ENCODE measurements around the gene GALNT2.

Gene GALNT2

DNA sequence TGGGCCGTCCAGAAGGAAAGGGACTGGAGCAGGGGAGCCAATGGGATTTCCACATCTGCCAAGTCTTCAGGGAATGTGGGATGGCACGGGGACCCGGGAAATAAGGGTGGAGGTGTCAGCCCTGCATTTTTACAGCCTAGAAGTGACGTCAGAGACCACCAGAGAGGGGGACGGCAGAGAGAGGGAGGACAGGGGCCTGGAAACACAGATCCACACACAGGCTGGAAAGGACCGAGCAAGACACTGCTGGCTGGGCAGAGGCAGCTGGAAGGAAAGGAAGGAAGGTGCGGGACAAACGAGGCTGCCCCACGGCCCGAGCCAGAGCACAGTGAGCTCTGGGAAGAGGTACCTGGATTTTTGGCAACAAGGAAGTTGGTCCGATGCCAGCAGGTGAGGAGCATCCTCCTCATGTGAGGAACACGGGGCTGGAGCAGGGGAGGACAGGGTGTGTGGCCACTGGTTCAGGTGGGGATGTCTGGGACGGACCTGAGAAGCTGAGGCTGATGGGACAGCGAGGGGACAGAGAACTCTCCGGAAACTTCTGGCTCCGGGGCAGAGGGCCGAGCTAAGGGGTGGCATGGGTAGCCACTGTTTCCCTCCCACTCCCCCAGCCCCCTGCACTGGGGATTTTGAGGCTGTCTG lies 220.8 kb downstream of the GALNT2 start:
- DNase-seq: no peak

GRCh38 chr1:230288641-230289349 lies 221.8 kb downstream of the GALNT2 start:
- no peak for DNase-seq

DNA sequence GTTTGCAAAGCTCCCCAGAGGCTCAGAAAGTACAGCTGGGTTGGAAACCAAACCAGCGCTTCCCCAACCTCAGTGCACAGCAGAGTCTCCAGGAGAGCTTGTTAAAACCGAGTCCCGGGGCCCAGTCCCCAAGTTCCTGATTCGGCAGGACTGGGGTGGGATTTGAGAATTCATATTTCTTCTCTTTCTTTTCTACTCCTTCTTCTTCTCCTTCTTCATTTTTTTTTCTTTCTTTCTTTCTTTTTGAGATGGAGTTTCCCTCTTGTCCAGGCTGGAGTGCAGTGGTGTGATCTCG lies 222.3 kb downstream of the GALNT2 start:
- DNase-seq: no peak

- peak; percentile 49 for DNase-seq
Observed at GRCh38 chr1:230291731-230292620, 224.9 kb downstream of the GALNT2 start.

- DNase-seq: peak; percentile 93
Observed at GRCh38 chr1:230292689-230293389, 225.8 kb downstream of the GALNT2 start.

DNA sequence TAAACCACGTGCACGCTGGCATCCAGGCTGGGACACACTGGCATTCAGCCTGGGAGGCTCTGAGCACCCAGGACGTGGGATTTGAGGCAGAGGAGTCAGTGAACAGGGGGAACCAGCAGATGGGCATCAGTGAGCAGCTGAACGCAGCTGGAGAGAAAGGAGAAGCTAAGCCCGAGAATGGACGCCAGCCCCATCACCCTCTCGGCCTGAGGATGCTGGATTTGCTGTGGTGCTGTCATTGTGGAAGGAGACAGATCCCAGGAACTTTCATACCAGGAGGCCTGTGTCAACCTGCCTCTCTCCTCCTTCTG lies 226.3 kb downstream of the GALNT2 start:
- no peak for DNase-seq

GRCh38 chr1:230295367-230295766 lies 228.3 kb downstream of the GALNT2 start:
- DNase-seq: no peak

DNA sequence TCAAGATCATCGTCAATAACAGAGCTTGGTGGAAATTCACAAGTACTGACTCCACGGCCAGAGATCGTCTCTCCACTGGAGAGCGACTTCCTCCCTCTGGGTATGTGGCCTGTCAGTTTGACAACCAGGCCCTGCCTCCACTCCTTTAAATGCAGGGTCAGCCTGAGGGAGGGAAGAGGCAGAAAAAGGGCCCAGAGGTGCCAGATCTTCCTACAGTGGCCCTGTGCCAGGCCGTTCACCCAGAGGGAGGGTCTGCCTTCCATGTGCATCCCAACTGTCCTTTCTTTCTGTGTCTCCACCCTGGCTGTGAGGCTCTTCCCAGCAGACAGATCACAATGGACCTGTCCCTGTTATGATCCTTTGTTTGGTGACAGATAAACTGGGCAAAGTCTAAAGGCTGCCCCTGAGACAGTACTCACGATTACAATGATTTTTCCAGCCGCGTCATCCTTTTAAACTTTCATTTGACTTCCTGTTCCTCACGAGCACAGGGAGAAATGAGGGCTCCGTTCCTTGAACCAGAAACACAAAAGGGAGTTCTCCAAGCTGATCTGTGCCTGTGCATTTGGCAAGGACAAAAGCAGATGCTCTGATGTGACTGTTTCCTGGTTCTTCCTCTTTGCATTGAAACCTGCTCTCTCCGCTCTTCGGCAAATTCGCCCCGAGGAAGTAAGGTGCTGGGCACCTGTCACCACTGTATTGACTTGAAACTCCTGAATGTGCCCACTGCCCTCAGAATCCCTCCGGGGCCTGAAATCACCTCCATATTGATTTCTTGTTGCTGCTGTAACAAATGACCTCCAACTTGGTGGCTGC lies 232.4 kb downstream of the GALNT2 start:
- no peak for DNase-seq

DNA sequence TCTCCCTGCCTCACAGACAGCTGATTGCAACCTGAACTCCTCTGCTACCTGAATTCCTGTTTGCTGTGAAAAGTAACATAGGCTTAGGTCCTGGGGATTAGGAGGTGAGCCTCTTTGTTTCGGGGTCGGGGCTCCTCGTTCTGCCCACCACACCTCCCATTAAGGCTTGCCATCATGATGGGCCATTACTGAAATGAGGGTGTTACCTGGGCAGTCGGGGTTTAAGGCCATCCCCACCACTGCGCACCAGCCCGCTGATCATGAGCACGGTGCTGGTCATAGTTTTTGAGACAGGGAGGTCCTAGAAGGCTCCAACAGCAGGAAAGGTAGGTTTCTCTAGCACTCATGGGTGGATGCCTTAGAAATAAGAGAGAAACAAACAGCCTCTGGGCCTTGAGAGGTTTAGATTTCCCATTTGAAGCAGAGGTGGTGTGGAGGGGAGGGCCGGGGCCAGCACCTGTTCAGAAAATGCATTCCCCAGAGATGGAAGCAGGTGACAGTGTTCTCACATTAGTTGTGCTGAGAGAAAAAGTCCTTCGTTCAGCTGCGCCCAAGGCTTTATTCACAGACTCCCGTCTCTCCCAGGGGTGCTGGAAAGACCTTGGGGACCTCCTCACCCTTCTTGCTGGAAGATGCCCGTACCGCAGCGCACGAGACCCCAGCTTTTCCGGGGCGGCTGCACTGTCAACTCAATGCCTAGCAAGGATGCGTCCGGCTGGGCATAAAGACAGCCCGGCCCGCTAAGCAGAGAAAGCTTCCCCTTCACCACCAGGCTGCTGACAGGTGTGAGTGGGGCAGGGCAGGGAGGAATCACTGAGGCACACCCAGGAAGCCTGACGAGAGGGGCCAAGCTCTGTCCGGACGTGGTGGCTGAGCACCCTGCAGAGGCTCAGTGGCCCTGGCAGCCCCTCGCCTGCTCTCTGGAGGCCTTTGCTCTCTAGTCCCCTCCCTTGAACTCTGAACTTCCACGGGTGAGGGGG lies 233.6 kb downstream of the GALNT2 start:
- no peak for DNase-seq

DNA sequence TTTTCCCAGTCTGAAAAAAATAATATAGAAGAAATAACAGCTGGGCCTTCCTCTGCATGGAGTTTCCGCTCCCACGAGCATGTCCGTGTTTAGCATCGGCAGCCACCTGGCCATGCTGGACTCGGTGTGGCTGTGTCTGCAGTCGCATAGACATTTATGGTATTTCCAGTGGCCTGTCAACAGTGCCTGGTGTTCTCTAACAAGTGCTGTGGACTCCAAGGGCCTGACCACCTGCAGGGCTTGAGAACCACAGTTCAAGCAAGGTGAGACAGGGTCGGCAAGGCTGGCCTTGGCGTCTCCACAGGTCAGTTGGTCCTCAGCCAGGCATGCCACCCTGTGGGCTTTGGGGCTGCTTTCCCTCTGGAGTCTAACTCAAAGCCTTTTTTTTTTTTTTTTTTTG lies 234.3 kb downstream of the GALNT2 start:
- DNase-seq: peak; percentile 45

DNA sequence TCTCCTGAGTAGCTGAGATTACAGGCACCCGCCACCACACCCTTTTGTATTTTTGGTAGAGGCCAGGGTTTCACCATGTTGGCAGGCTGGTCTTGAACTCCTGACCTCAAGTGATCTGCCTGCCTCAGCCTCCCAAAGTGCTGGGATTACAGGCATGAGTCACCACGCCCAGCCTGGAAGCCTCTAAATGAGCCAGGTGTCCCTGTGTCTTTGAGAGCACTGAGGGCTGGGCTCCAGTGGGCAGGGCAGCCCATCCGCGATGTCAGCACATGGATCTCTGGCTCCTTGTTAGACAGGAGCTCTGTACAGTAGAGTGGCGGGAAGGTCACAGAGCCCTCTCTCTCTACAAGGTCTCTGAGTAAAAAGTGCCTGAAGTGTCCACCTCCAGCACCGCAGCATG lies 234.8 kb downstream of the GALNT2 start:
- DNase-seq: no peak

- DNase-seq: no peak
Observed at GRCh38 chr1:230303069-230303468, 236.0 kb downstream of the GALNT2 start.

- DNase-seq: no peak
Observed at GRCh38 chr1:230303822-230304221, 236.8 kb downstream of the GALNT2 start.

DNA sequence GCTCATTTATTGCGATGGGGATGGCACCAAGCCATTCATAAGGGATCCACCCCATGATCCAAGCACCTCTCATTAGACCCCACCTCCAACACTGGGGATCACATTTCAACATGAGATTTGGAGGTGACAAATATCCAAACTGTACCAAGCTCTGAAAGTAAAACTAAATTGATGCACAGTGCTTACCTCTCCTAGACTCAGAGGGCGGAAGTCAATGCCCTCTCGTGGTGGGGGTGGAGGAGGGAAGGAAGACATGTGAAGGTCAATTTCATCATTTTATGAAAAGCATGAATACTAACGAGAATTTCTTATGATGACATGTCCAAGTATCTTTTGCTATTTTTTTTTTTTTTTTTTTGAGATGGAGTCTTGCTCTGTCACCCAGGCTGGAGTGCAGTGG lies 239.1 kb downstream of the GALNT2 start:
- no peak for DNase-seq

- DNase-seq: no peak
Observed at GRCh38 chr1:230307213-230307612, 240.2 kb downstream of the GALNT2 start.

DNA sequence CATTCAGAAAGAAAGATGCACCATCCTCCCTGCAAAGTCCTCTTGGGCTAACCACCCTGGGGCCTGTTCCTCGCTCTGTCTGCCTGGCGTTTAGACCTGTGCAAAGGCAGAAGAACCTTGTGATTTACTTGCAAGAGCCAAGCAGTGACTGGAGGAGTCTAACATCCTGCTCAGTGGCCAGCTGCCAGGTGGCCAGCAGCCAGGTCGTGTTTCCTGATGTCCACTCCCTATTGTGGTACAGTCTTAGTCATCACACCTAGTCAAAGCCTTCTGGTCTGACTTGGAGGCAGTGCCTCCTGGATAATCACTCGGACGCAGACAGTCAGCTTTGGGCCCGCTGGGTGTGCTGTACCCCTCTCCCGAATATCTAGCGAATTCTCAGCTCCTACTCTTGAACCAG lies 241.0 kb downstream of the GALNT2 start:
- no peak for DNase-seq

DNA sequence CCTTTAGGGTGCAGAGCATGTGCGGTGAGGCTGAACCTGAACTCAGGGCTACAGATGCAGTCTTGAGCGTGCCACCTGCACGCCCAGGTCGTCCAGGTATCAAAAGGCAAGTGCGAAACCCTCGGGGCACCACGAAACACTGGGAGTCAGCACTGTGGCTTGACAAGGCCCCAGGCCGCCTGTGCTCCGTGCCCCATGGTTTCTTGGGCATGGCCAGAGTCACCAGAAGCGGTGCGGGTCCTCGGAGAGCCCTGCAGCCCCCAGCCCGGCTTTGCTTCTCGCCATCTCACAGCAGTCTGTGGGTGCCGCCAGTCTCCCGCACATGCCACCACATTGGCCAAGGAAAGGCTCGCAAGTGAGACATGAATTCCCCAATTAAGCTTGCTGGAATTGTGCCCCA lies 241.8 kb downstream of the GALNT2 start:
- DNase-seq: no peak

GRCh38 chr1:230309646-230310177 lies 242.7 kb downstream of the GALNT2 start:
- no peak for DNase-seq

DNA sequence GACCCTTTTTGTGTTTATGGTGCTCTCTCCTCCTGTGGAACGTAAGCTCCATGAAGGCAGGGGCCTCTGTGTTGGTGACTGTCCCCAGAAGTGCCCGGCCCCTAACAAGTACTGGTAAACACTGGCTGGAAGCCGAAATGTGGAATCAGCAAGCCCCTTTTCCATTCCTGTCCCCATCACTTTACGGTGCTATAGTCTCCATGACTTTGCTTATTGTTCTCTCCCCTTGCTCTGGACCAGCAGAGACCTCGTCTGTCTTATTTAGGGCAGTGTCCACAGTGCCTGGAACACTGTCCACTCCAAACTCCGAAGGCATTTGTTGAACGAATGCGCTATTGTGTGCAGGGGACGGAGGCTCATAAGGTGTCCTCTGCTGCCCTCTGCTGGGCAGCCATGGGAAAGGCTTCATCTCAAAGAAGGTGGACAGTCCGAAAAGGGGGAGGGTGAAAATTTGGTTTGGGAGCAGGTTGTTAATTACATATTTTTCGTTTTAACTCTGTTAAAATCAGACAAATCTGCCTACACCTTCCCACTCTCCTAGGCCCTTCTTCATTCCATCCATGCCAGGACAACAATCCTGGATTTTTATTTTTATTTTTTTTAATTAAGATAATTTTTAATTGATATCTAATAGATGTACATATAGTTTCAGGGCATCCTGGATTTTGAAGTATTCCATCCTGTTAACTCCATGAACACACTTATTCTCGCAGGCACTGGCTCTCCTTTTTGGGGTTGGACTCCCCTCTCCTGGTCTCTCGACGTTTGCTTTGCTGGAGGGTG lies 243.5 kb downstream of the GALNT2 start:
- DNase-seq: peak; percentile 41

DNA sequence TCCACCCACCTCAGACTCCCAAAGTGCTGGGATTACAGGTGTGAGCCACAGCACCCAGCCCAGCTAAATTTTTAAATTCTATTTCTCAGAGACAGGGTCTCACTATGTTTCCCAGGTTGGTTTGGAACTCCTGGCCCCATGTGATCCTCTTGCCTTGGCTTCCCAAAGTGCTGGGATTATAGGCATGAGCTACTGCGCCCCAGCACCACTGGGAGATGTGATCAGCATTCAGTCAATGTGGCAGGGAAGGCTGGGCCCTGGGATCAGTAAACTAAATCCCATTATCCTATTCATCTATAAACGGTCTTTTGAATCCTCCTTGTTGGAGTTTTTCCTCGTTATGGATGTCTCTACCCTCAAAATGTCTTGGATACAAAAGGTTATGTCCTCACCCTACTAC lies 245.6 kb downstream of the GALNT2 start:
- no peak for DNase-seq
